Fibroblast of skin of right quadriceps (primary cell): ENCODE measurements around the gene SMG1.
"Not testable (repeated sequence)": the region's sequence is repeated elsewhere in the genome, so short reads cannot be mapped to it uniquely, and the experiment has no call there.

Experiments
- DNase-seq: peaks from one replicate; pipeline ENCODE4 v3.0.0-alpha.2; 2013

The SMG1 gene

GRCh38 chr16:18796377-18796776, 129.8 kb downstream of the SMG1 start:
- no peak for DNase-seq

GRCh38 chr16:18792836-18793433, 133.3 kb downstream of the SMG1 start:
- DNase-seq: no peak

GRCh38 chr16:18789850-18790706, 136.1 kb downstream of the SMG1 start, which contains the start of gene RPS15A:
Gene RPS15A, minus strand, starts transcription at chr16:18790334. Its CDS starts 1,221 bp downstream, at chr16:18789113.
- peak; percentile 98 for DNase-seq

DNA sequence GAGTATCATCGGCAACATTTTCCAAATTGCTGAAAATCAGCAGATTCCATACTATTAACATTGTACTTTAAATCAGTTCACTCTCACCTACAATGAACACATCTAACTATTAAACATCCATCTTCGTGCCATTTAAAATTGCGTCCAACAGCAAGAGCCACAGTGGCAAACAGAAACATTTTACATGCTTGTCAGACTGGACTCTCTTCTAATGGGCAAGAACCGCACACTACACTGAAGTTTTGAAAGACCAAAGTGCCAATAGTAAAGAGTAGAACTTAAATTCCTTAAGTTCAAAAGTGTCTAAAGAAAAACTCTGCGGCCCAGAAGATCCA, 136.7 kb downstream of the SMG1 start:
- no peak for DNase-seq

- no peak for DNase-seq
Measured at GRCh38 chr16:18788828-18789514, 137.2 kb downstream of the SMG1 start.

DNA sequence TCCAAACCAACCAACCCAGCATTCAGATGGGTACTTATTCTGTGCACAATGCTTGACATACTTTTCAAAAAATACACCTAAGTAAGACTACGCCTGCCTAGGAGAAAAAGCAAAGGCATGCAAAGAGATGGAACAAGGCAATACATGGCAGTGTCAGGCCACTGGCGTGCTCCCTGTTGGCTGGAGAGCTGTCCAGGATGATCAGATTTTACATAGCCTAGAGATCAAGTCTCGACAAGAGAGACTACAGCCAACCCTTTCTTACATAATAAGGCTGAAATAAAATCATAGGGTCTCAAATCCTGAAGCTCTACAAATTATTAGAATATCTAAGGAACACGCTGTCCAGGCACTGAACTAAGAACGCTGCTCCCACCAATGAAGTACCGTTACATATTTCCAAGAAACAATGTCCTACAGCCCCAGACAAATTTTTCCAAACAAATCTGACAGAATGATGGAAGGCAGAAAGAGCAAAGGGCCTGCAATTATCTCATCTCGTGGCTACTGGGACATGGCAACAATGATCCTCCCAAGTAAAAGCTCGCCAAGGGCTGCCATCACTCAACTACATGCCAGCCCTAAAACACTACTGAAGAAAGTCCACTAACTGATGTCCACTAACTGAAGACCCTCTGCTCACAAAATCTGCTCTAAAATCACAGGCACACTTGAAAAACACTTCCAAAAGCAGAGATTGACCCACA, 141.1 kb downstream of the SMG1 start:
- no peak for DNase-seq

DNA sequence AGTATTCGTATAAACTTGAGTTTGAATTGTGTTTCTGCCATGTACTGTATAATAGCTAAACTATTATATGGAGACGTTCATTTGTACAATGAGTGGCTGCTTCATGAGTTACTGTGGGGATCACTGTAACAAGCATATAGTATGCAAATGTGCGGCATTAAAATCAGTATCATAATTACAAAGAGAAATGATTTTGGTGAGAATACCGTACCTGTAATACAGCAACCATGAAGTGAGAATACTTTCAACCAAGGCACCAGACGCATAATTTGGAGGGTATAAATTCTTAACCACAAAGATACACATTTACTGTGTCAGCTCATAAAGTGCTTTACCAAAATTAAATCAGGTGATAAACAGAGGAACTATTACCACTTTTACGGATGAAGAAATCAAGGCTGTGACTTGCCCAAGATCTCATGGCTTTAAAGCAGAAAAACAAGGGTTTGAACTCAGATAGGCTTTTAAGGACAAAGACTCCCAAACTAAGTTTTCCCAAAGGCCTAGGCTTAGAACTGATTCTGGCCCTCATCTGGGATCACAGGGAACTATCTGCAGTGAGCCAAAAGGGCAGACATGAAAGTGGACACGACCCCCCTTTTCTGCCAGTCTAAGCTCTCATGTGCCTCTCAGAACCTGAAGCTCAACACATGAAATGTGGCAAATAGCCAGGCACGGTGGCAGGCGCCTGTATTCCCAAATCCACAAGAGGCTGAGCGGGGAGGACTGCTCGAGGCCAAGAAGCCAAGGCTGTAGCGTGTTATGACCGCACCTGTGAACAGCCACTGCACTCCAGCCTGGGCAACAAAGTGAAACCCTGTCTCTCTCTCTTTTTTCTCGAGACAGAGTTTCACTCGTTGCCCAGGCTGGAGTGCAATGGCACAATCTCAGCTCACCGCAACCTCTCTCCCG, 142.5 kb downstream of the SMG1 start:
- DNase-seq: no peak

GRCh38 chr16:18782697-18783429, 143.3 kb downstream of the SMG1 start:
- no peak for DNase-seq

DNA sequence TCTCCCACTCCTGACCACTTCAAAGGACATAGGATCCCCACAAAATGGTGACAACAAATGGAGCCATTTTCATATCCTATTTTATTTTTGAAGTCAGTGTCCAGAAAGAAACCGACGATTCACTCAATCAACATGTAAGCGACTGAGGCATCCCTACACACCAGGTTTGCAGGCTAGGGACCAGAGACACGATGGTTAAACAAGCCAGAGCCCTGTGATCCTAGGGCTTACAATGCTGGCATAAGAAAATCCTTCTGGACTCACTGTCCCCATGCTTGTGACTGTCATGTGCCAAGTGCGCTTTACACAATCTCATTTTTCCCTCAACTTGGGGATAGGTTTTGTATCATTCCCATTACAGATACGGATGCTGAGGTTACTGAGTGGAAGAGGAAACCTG, 145.0 kb downstream of the SMG1 start:
- not testable (repeated sequence) for DNase-seq

- DNase-seq: not testable (repeated sequence)
Measured at GRCh38 chr16:18780460-18781026, 145.7 kb downstream of the SMG1 start.

DNA sequence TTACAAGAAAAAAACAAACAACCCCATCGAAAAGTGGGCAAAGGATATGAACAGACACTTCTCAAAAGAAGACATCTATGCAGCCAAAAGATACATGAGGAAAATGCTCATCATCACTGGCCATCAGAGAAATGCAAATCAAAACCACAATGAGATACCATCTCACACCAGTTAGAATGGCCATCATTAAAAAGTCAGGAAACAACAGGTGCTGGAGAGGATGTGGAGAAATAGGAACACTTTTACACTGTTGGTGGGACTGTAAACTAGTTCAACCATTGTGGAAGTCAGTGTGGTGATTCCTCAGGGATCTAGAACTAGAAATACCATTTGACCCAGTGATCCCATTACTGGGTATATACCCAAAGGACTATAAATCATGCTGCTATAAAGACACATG, 148.5 kb downstream of the SMG1 start:
- not testable (repeated sequence) for DNase-seq

GRCh38 chr16:18776334-18776733, 149.9 kb downstream of the SMG1 start:
- DNase-seq: not testable (repeated sequence)

DNA sequence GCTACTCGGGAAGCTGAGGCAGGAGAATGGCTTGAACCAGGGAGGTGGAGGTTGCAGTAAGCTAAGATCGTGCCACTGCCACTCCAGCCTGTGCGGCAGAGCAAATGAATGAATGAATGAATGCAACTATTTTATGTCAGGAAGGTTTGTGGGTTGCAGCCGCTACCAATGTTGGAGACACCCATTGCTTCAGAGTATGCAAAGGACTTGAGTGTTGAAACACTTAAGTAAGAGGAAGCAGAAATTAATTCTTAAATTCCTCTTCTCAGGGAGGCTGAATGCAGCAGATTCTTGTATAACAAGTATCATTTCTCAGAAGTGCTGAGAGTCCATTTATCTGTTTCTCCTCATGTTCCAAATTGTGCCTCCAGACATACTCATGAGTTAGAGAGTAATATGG, 151.6 kb downstream of the SMG1 start:
- DNase-seq: not testable (repeated sequence)

GRCh38 chr16:18772171-18772570, 154.0 kb downstream of the SMG1 start:
- not testable (repeated sequence) for DNase-seq

- DNase-seq: not testable (repeated sequence)
Measured at GRCh38 chr16:18770336-18770962, 155.8 kb downstream of the SMG1 start.

- DNase-seq: not testable (repeated sequence)
Measured at GRCh38 chr16:18767217-18767616, 159.0 kb downstream of the SMG1 start.

DNA sequence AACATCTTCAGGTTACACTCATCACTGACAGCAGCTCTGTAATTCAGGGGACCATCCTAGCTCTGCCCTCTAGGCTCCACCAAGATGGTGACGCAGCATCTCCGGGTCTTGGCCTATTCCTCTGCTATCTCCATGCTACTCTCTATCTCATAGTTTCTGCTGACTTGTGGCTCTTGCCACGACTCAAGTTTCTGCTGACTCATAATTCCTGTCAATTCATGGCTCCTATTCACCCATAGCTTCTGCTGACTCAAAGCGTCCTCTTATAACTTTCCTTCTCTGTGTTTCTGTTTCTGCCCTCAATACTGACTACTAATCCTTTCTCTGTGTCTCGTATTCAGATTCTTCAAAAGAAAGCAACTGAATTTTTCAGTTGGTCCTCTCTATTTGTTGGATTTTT, 163.5 kb downstream of the SMG1 start:
- not testable (repeated sequence) for DNase-seq

- DNase-seq: peak; percentile 10
Measured at GRCh38 chr16:18759598-18760520, 166.3 kb downstream of the SMG1 start.
